ENCODE measurements around the gene QRICH1. TPM values are rescaled to one million over a fixed set of nuclear protein-coding genes. Genes with fewer than 3 reads are reported as not detected.

The QRICH1 gene
- total RNA-seq, 5 donors from 2014 or later (not counting 1 experiment from before 2014, with no cell fraction given), result 142 to 202 (median 155) TPM

DNA sequence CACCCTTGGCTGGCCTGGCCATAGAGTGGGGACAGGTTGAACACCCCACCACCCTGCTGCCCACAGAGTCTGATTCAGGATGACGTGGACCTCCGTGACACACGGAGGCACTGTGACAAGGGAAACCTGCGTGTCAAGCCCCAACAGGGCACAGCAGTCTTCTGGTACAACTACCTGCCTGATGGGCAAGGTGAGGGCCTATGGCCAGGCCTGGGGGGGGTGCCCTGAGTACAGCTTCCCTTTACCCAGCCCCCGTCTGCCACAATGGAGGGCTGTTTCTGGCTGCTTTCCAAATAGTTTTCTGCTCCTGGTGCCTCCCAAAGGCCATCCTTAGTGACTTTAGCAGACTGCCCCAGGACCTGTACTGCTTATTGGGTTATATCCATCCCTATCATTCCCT, 87.9 kb downstream of the QRICH1 start:
- Mint-ChIP-seq H3K9me3 (no peaks in the 10 kb centered on the region), H3K4me3 (peak overlapping the region; percentile 93 to 100 (median 99)), H3K27ac (peak overlapping the region; percentile 100), H3K4me1 (peaks cover 22 to 35% (median 25%) of the 10 kb centered on the region in 3 donors), H3K36me3 (no peaks in the 10 kb centered on the region), H3K27me3 (no peaks in the 10 kb centered on the region)
- Histone ChIP-seq H3K36me3 (ENCODE audit: control insufficient read depth in 2 of 2, extremely low read depth in 1 of 2, insufficient read depth in 1 of 2, low read length in 1 of 2) (no peaks in the 10 kb centered on the region), H3K27ac (ENCODE audit: low read length) (no peak overlapping the region), H3K4me3 (ENCODE audit: control insufficient read depth in 1 of 2, extremely low read depth in 1 of 2, low read length in 1 of 2) (no peak overlapping the region), H3K27me3 (replicated peaks in 1 of 2; ENCODE audit: control insufficient read depth in 2 of 2, extremely low read depth in 1 of 2, insufficient read depth in 2 of 2, low read length in 1 of 2) (no peaks in the 10 kb centered on the region), H3K9me3 (no peaks in the 10 kb centered on the region), H3K4me1 (ENCODE audit: control insufficient read depth in 1 of 2, extremely low read depth in 1 of 2, insufficient read depth in 2 of 2, low read length in 2 of 2) (peaks cover 0 to 24% of the 10 kb centered on the region in 2 experiments)
- CTCF ChIA-PET, result interaction anchor here in 1 of 2 donors (2.1 to 3.2 kb wide), 4 partner anchors 15 to 152 kb away, joined by 9 to 64 read pairs (median 36); partner anchors contain the start of genes IMPDH2, NDUFAF3 and P4HTM
- DNase-seq (no peak), ATAC-seq (replicated peaks in 1 of 4) (no peak)
- WGBS (ENCODE audit: insufficient coverage), result 100% methylated on average over 3 of the region's 5 CpGs
- POLR2A ChIA-PET, result no interaction called here

DNA sequence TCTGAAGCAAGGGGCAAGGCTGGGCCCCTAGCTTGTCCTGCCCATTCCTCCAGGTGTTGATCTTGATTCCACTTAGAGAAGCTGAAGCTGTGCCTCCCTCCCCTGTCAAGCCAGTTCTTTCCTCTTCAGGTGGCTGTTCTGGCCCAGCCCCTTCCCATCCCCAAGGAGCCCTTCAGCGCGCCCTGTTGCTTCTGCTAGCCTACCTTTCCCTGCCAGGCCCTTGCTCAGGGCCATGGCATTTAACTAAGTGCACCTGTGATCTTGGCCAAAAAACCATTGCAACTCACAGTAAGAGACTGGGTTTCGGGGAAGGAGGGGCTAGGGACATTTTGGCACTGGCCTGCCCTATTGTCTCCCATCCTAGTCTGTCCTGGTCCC, 88.6 kb downstream of the QRICH1 start:
- WGBS (ENCODE audit: insufficient coverage), result 86% methylated on average over 1 of the region's 3 CpGs
- peaks cover 0 to 24% of the 10 kb centered on the region in 2 experiments for H3K4me1 ChIP-seq (ENCODE audit: control insufficient read depth in 1 of 2, extremely low read depth in 1 of 2, insufficient read depth in 2 of 2, low read length in 2 of 2)
- H3K27ac ChIP-seq (ENCODE audit: low read length), result no peak overlapping the region
- no peaks in the 10 kb centered on the region for H3K9me3 ChIP-seq
- POLR2A ChIA-PET, result interaction anchor here in 1 of 2 donors (0.5 kb wide), 1 partner anchor 16 kb away, joined by 4 read pairs; no protein-coding TSS in a partner anchor
- Mint-ChIP-seq H3K27me3 (no peaks in the 10 kb centered on the region), H3K4me3 (no peak overlapping the region), H3K36me3 (no peaks in the 10 kb centered on the region), H3K4me1 (peaks cover 22 to 35% (median 25%) of the 10 kb centered on the region in 3 donors), H3K9me3 (no peaks in the 10 kb centered on the region), H3K27ac (peak overlapping the region in 1 of 2 donors; percentile 34)
- no peak overlapping the region for H3K4me3 ChIP-seq (ENCODE audit: control insufficient read depth in 1 of 2, extremely low read depth in 1 of 2, low read length in 1 of 2)
- ATAC-seq (replicated peaks in 1 of 4) (no peak), DNase-seq (no peak)
- H3K36me3 ChIP-seq (ENCODE audit: control insufficient read depth in 2 of 2, extremely low read depth in 1 of 2, insufficient read depth in 1 of 2, low read length in 1 of 2), result no peaks in the 10 kb centered on the region
- H3K27me3 ChIP-seq (replicated peaks in 1 of 2; ENCODE audit: control insufficient read depth in 2 of 2, extremely low read depth in 1 of 2, insufficient read depth in 2 of 2, low read length in 1 of 2), result no peaks in the 10 kb centered on the region
- CTCF ChIA-PET, result interaction anchor here in 1 of 2 donors (1.3 kb wide), 1 partner anchor 17 kb away, joined by 3 read pairs; no protein-coding TSS in a partner anchor

DNA sequence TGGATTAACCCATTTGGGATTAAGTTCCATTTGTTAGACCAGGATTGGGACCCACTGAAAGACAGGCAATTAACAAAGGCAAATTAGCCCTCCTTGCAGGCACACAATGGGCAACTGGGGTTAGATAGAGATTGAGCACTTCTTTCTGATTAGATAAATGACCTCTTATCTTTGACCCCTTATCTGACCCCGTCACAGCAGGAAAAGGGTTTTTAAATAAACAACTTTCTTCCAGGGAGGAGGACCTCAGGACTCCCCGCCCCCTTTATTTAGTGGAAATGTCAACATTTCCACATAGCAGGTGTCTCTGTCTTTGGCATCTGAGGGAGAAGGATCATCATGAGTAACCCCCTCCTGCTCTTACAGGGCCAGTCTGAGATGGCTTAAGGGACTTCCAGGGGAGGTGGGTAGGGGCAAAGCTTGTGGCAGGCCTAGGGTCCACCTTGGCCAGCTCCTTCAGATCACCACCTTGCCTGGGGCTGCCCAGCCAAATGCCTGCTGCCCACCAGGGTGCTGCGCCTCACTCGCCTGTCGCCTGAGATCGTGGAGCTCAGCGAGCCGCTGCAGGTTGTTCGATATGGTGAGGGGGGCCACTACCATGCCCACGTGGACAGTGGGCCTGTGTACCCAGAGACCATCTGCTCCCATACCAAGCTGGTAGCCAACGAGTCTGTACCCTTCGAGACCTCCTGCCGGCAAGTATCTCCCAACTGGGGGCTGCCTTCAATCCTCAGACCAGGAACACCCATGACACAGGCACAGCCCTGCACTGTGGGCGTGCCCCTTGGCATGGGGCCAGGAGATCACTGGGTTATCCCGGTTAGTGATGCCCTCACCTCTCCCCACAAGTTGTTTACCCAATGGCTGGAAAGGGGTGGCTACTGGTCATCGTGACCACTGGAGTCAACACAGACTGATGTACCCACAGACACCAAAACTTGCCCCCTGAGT, 89.2 kb downstream of the QRICH1 start:
- DNase-seq (no peak), ATAC-seq (replicated peaks in 1 of 4) (no peak)
- H3K36me3 ChIP-seq (ENCODE audit: control insufficient read depth in 2 of 2, extremely low read depth in 1 of 2, insufficient read depth in 1 of 2, low read length in 1 of 2), result no peaks in the 10 kb centered on the region
- Mint-ChIP-seq H3K4me3 (no peak overlapping the region), H3K27me3 (no peaks in the 10 kb centered on the region), H3K27ac (no peak overlapping the region), H3K36me3 (no peaks in the 10 kb centered on the region), H3K9me3 (no peaks in the 10 kb centered on the region), H3K4me1 (peaks cover 22 to 34% (median 25%) of the 10 kb centered on the region in 3 donors)
- H3K9me3 ChIP-seq, result no peaks in the 10 kb centered on the region
- ChIA-PET CTCF (interaction anchor here in 1 of 2 donors (1.3 kb wide), 1 partner anchor 17 kb away, joined by 3 read pairs; no protein-coding TSS in a partner anchor), POLR2A (interaction anchor here in 1 of 2 donors (0.5 kb wide), 1 partner anchor 16 kb away, joined by 4 read pairs; no protein-coding TSS in a partner anchor)
- no peaks in the 10 kb centered on the region for H3K27me3 ChIP-seq (replicated peaks in 1 of 2; ENCODE audit: control insufficient read depth in 2 of 2, extremely low read depth in 1 of 2, insufficient read depth in 2 of 2, low read length in 1 of 2)
- H3K4me1 ChIP-seq (ENCODE audit: control insufficient read depth in 1 of 2, extremely low read depth in 1 of 2, insufficient read depth in 2 of 2, low read length in 2 of 2), result peaks cover 0 to 24% of the 10 kb centered on the region in 2 experiments
- H3K4me3 ChIP-seq (ENCODE audit: control insufficient read depth in 1 of 2, extremely low read depth in 1 of 2, low read length in 1 of 2), result no peak overlapping the region
- no peak overlapping the region for H3K27ac ChIP-seq (ENCODE audit: low read length)
- 97% methylated on average over 13 of the region's 16 CpGs for WGBS (ENCODE audit: insufficient coverage)

DNA sequence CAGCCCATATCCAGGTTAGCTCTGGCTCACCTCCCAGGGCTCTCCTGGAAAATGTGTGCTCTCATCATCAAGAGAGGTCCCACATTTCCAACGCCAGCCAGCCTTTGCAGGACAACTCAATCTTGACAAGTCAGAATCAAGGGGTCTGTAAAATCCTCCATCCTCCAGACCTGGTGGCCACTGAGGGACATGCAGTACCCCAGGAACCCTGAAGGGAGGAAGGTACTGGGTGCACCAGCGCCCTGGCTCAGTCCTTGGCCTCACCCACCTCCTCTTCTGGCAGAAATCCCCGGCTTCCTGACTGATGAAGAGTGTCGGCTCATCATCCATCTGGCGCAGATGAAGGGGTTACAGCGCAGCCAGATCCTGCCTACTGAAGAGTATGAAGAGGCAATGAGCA, 92.7 kb downstream of the QRICH1 start:
- H3K4me3 ChIP-seq (ENCODE audit: control insufficient read depth in 1 of 2, extremely low read depth in 1 of 2, low read length in 1 of 2), result no peak overlapping the region
- H3K27ac ChIP-seq (ENCODE audit: low read length), result no peak overlapping the region
- Mint-ChIP-seq H3K27ac (peak overlapping the region in 1 of 2 donors; percentile 71), H3K36me3 (no peaks in the 10 kb centered on the region), H3K4me1 (peaks cover 0 to under 1% (median under 1%) of the 10 kb centered on the region in 3 donors), H3K4me3 (no peak overlapping the region), H3K27me3 (no peaks in the 10 kb centered on the region), H3K9me3 (no peaks in the 10 kb centered on the region)
- no peak for ATAC-seq (replicated peaks in 1 of 4)
- peaks cover 0 to 7% of the 10 kb centered on the region in 2 donors for H3K36me3 ChIP-seq (ENCODE audit: control insufficient read depth in 2 of 2, extremely low read depth in 1 of 2, insufficient read depth in 1 of 2, low read length in 1 of 2)
- ChIA-PET CTCF (no interaction called here), POLR2A (no interaction called here)
- no peak for DNase-seq
- peaks cover 0 to 3% of the 10 kb centered on the region in 2 experiments for H3K4me1 ChIP-seq (ENCODE audit: control insufficient read depth in 1 of 2, extremely low read depth in 1 of 2, insufficient read depth in 2 of 2, low read length in 2 of 2)
- H3K27me3 ChIP-seq (replicated peaks in 1 of 2; ENCODE audit: control insufficient read depth in 2 of 2, extremely low read depth in 1 of 2, insufficient read depth in 2 of 2, low read length in 1 of 2), result no peaks in the 10 kb centered on the region
- 100% methylated on average over 2 of the region's 6 CpGs for WGBS (ENCODE audit: insufficient coverage)
- no peaks in the 10 kb centered on the region for H3K9me3 ChIP-seq

DNA sequence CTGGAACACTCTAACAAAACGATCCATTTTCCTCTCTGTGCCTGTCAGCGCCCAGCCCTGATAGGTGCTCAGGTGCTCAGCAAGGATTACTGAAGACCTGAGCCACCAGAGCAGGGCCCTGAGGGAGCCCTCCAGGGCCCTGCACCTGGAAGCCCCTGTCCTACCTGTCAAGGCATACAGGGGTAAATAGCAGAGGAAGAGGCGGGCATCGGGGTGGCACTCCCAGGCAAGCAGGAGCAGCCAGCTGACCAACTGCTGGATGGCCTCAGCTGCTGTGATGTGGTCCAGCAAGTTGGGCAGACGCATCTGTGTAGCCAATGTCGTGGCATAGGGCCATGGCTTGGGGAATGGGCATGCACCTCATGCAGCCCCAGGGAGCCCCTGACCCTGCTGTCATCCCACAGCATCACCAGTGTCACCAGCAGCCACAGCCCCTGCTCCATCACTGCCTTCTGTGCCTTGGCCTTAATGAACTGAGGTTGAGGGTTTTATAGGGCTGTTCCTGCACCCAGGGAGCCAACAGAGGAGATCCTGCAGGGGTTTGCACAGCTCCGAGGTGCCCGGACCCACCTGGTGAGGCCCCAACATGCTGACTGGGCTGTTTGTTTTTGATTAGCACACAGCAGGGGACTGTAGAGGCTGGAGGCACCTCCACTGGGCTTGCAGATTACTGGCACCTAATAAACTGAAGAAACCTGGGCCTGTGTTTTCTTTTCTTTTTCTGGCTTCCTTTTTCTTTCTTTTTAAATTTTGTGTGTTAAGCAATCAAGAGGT, 94.6 kb downstream of the QRICH1 start:
- H3K4me3 Mint-ChIP-seq, result no peak overlapping the region
- peak overlapping the region in 1 of 2 donors; percentile 68 for H3K27ac Mint-ChIP-seq
- 91% methylated on average over 3 of the region's 8 CpGs for whole genome bisulfite sequencing (ENCODE audit: insufficient coverage)
- ATAC-seq (replicated peaks in 1 of 4) (no peak), DNase-seq (no peak)
- POLR2A ChIA-PET, result interaction anchor here in 1 of 2 donors (0.6 kb wide), 1 partner anchor 11 kb away, joined by 9 read pairs; no protein-coding TSS in a partner anchor
- no peaks in the 10 kb centered on the region for H3K27me3 ChIP-seq (replicated peaks in 1 of 2; ENCODE audit: control insufficient read depth in 2 of 2, extremely low read depth in 1 of 2, insufficient read depth in 2 of 2, low read length in 1 of 2)
- peaks cover 4 to 7% of the 10 kb centered on the region in 2 donors for H3K36me3 ChIP-seq (ENCODE audit: control insufficient read depth in 2 of 2, extremely low read depth in 1 of 2, insufficient read depth in 1 of 2, low read length in 1 of 2)
- H3K36me3 Mint-ChIP-seq, result peaks cover 6% of the 10 kb centered on the region
- no peaks in the 10 kb centered on the region for H3K4me1 ChIP-seq (ENCODE audit: control insufficient read depth in 1 of 2, extremely low read depth in 1 of 2, insufficient read depth in 2 of 2, low read length in 2 of 2)
- CTCF ChIA-PET, result no interaction called here
- H3K9me3 Mint-ChIP-seq, result no peaks in the 10 kb centered on the region
- peaks cover 0 to 7% (median 6%) of the 10 kb centered on the region in 3 donors for H3K4me1 Mint-ChIP-seq
- no peak overlapping the region for H3K4me3 ChIP-seq (ENCODE audit: control insufficient read depth in 1 of 2, extremely low read depth in 1 of 2, low read length in 1 of 2)
- H3K9me3 ChIP-seq, result no peaks in the 10 kb centered on the region
- no peaks in the 10 kb centered on the region for H3K27me3 Mint-ChIP-seq
- no peak overlapping the region for H3K27ac ChIP-seq (ENCODE audit: low read length)

Measured in T-cell (primary cell).